Measurements from ENCODE around the gene AGT. TPM values are rescaled to one million over a fixed set of nuclear protein-coding genes. Genes with fewer than 3 reads are reported as not detected.

AGT gene
- total RNA-seq = 0.22 and 0.50 TPM in 2 replicates

DNA sequence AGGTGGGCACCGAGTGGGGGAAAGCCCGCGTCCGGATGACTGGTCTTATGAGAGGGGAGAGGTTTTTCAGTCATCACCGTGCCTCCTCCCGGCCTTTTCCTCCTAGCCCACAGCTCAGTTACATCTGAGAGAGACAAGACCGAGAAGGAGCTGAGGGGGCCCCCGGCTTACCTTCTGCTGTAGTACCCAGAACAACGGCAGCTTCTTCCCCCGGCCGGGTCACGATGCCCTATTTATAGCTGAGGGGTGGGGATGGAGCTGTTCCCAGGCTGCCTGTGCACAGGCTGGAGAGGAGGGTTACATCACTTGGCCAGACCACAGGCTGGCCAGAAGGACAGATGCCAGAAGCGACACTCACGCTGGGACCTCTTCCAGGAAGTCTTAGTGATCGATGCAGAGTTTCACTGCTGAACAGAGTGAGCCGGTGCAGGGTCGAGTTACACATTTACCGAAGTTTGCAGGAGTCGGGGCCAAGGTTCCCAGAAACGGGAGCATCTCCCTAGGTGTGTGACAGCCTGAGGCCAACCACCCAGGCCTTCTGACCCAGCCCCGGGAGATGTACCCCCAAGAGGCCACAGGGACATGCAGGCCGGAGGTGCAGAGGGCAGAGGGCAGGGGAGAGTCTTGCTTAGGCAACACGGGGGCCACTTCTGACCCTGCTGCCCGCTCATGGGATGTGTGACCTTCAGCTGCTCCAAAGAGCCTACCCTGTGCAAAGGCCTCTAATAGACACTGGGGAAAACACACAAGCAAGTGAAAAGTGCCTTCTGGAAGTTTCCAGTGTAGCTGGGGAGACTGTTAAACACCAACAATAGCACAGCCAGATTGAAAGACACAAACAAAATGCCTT is at the start of gene AGT:
TSS of gene AGT (minus strand) at position 208 of the 850 bp plus-strand sequence. CDS start 3,299 bp downstream, outside the sequence.

DNA sequence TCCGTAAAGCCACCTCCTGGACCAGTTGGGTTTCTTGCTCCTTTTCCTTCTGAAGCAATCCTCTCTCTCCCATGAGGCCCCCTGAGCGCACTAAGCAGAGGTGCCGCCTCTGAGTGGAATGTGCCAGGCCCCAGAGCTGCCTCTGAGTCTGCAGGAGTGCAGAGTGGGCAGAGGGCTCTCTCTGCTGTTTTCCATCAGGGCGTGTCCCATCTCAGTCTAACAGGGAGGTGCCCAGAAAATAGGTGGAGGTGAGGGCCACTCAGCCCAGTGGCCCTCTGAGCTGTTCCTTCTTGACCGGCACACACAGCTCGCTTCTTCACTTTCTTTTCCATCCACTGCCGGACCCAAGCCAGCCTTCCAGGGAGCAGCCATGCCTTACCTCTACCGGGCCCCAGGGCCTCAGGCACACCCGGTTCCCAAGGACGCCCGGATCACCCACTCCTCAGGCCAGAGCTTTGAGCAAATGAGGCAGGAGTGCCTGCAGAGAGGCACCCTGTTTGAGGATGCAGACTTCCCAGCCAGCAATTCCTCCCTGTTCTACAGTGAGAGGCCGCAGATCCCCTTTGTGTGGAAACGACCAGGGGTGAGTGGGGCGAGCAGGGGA is 33.3 kb upstream of the AGT start, which contains the start of gene CAPN9:
TSS of gene CAPN9 (plus strand) at position 262 of the 604 bp plus-strand sequence. CDS start at position 371, 109 bp downstream.

Other genes starting within 250 kb of the AGT start
- 18.6 and 19.8 TPM in 2 replicates for gene COG2, start 71.6 kb downstream of the AGT start, total RNA-seq
- gene CAPN9, start 33.3 kb upstream of the AGT start, total RNA-seq = not detected in 2 replicates
- gene C1orf198, start 154.4 kb upstream of the AGT start, total RNA-seq = 16.7 and 32.9 TPM in 2 replicates

Measured in uterine smooth muscle cell (primary cell).